KMS-11 (cell line): ENCODE measurements around the gene CCDC28A.

Source experiments
- H2AFZ ChIP-seq: fragments of 200-600 bp; sonication (generic); 2 replicates; pipeline ENCODE4 v1.6.1; 2016; ENCODE audit warnings: antibody characterized with exemption, mixed run types, low read depth
- H3K27ac ChIP-seq: fragments of 200-600 bp; sonication (generic); 2 replicates; pipeline ENCODE4 v1.6.1; 2016; ENCODE audit warnings: mild to moderate bottlenecking, mixed run types
- H3K27me3 ChIP-seq: fragments of 200-600 bp; sonication (generic); 2 replicates; pipeline ENCODE4 v1.6.1; 2017; ENCODE audit warnings: mild to moderate bottlenecking, low read depth, mixed run types, moderate library complexity; ENCODE audit not compliant: insufficient read depth
- H3K36me3 ChIP-seq: fragments of 200-600 bp; sonication (generic); 2 replicates; pipeline ENCODE4 v1.6.1; 2017; ENCODE audit warnings: mild to moderate bottlenecking, mixed run types; ENCODE audit not compliant: insufficient read depth
- H3K4me1 ChIP-seq: fragments of 200-600 bp; sonication (generic); 2 replicates; pipeline ENCODE4 v1.6.1; 2016; ENCODE audit warnings: mild to moderate bottlenecking, low read depth, mixed run types; ENCODE audit not compliant: poor library complexity, severe bottlenecking
- H3K4me2 ChIP-seq: fragments of 200-600 bp; sonication (generic); 2 replicates; pipeline ENCODE4 v1.7.0; 2016; ENCODE audit warnings: mild to moderate bottlenecking, mixed run types
- H3K4me3 ChIP-seq: fragments of 200-600 bp; sonication (generic); IDR thresholded peaks from 2 replicates; pipeline ENCODE4 v1.6.1; 2017; ENCODE audit warnings: low read depth, low read length, mixed read lengths; ENCODE audit not compliant: insufficient read depth
- H3K79me2 ChIP-seq: fragments of 200-600 bp; sonication (generic); 2 replicates; pipeline ENCODE4 v1.6.1; 2016; ENCODE audit warnings: low read depth, mixed run types; ENCODE audit not compliant: insufficient read depth
- H3K9ac ChIP-seq: fragments of 200-600 bp; sonication (generic); 2 replicates; pipeline ENCODE4 v1.6.1; 2016; ENCODE audit warnings: mild to moderate bottlenecking, mixed run types
- H4K20me1 ChIP-seq: fragments of 200-600 bp; sonication (generic); 2 replicates; pipeline ENCODE4 v1.6.1; 2016; ENCODE audit warnings: mild to moderate bottlenecking, mixed run types; ENCODE audit not compliant: insufficient read depth
- TF ChIP-seq, protein P1 (sequence below): fragments of 200-600 bp; sonication (generic); conservative IDR thresholded peaks from 2 replicates; pipeline ENCODE4 v1.6.1; 2017; ENCODE audit warnings: low read depth, mild to moderate bottlenecking, antibody characterized with exemption, low read length, moderate library complexity, mixed read lengths

The CCDC28A gene

DNA sequence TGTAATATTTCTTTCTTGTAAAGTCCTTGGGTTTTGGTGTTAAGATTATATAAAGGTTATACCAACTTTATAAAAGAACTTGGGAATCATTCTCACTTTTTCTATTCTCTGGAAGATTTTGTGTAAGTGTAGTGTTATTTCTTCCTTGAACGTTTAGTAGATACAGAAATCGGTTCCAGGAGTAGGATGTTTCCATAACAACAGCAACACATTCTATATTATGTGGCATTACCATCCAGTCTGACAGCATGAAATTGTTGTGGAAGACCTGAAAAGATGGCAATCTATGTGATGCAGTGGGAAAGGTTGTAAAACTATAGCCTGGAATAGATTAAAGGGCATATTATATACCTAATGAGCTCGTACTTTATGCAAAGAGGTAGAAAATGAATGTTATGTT is 36.1 kb downstream of the CCDC28A start:
- Histone ChIP-seq H3K27ac (no peak overlapping the region), H3K36me3 (no peaks in the 10 kb centered on the region), H3K4me3 (no peak overlapping the region), H4K20me1 (no peaks in the 10 kb centered on the region), H3K79me2 (no peaks in the 10 kb centered on the region), H3K27me3 (no peaks in the 10 kb centered on the region), H3K4me2 (no peak overlapping the region), H3K9ac (no peak overlapping the region), H2AFZ (no peak overlapping the region), H3K4me1 (no peaks in the 10 kb centered on the region)
- TF ChIP-seq, protein P1, sequence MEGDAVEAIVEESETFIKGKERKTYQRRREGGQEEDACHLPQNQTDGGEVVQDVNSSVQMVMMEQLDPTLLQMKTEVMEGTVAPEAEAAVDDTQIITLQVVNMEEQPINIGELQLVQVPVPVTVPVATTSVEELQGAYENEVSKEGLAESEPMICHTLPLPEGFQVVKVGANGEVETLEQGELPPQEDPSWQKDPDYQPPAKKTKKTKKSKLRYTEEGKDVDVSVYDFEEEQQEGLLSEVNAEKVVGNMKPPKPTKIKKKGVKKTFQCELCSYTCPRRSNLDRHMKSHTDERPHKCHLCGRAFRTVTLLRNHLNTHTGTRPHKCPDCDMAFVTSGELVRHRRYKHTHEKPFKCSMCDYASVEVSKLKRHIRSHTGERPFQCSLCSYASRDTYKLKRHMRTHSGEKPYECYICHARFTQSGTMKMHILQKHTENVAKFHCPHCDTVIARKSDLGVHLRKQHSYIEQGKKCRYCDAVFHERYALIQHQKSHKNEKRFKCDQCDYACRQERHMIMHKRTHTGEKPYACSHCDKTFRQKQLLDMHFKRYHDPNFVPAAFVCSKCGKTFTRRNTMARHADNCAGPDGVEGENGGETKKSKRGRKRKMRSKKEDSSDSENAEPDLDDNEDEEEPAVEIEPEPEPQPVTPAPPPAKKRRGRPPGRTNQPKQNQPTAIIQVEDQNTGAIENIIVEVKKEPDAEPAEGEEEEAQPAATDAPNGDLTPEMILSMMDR = no peak

DNA sequence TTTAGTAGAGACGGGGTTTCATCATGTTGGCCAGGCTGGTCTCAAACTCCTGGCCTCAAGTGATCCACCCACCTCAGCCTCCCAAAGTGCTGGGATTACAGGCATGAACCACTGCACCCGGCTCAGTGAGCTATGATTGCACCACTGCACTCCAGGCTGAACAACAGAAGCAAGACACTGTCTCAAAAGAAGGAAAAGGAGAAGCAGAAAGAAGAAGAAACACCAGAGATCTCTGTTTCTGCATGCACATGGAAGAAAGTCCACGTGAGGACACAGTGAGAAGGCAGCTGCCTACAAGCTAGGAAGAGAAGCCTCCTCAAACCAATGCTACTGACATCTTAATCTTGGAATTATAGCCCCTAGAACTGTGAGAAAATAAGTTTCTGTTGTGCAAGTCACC is 38.3 kb downstream of the CCDC28A start:
- H4K20me1 ChIP-seq = no peaks in the 10 kb centered on the region
- H3K79me2 ChIP-seq = no peaks in the 10 kb centered on the region
- no peak overlapping the region for H3K4me2 ChIP-seq
- no peak overlapping the region for H3K4me3 ChIP-seq
- TF ChIP-seq, protein P1 = no peak
- no peaks in the 10 kb centered on the region for H3K4me1 ChIP-seq
- no peaks in the 10 kb centered on the region for H3K27me3 ChIP-seq
- H3K27ac ChIP-seq = no peak overlapping the region
- no peak overlapping the region for H2AFZ ChIP-seq
- no peaks in the 10 kb centered on the region for H3K36me3 ChIP-seq
- H3K9ac ChIP-seq = no peak overlapping the region

DNA sequence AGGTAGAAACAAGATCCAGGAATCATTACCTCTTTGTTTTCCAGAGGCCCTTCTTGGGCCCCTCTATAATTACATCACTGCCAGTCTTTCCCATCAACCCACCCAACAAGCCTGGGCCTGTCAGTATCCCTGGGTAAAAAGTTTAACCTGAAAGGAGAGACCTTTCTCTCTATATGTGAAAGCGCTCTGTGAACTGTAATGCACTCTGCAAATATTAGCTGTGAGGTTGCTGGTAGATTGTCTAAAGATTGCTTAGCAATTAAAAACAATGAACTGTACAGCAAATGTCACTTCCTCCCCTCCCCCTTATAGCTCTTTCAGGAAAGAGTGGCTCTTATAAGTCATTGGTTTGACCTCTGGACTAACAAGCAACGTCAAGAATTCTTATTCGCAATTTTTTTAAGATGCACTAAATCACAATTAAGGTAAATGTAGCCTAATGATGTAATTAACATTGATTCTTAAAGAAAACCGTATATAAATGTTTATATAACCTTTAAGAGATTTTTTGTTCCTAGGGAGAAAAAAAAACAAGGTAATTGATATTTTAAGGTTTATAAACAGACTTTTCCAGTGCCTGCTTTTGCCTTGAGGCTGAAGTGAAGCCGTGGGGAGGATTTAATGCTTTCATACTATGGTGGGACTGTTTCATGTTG is 40.7 kb downstream of the CCDC28A start:
- TF ChIP-seq, protein P1 = no peak
- Histone ChIP-seq H3K79me2 (no peaks in the 10 kb centered on the region), H2AFZ (no peak overlapping the region), H3K36me3 (no peaks in the 10 kb centered on the region), H3K27ac (no peak overlapping the region), H3K4me3 (no peak overlapping the region), H3K9ac (no peak overlapping the region), H3K4me2 (no peak overlapping the region), H3K4me1 (no peaks in the 10 kb centered on the region), H4K20me1 (no peaks in the 10 kb centered on the region), H3K27me3 (no peaks in the 10 kb centered on the region)

DNA sequence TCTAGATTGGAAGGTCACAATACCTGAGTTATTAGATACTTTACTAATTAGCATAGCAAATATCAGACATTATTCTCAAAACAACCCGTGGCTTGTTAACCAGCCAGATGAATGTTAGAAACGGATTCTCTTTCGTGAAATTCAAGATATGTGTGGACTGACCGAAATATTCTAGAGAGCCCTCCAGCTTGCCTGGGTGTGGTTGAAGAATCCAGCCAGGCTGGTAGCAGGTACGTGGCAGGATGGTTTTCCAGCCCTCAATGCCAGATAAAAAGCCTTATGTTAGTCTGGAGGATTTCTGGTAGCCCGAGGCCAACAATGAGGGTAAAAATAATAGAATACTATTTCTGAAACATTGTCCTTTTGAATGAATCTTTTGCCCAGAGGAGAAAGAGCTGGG is 41.7 kb downstream of the CCDC28A start:
- TF ChIP-seq, protein P1 = no peak
- H3K9ac ChIP-seq = no peak overlapping the region
- H4K20me1 ChIP-seq = no peaks in the 10 kb centered on the region
- H3K4me1 ChIP-seq = no peaks in the 10 kb centered on the region
- no peak overlapping the region for H3K27ac ChIP-seq
- H3K4me2 ChIP-seq = no peak overlapping the region
- no peaks in the 10 kb centered on the region for H3K36me3 ChIP-seq
- no peak overlapping the region for H2AFZ ChIP-seq
- H3K4me3 ChIP-seq = no peak overlapping the region
- no peaks in the 10 kb centered on the region for H3K79me2 ChIP-seq
- no peaks in the 10 kb centered on the region for H3K27me3 ChIP-seq
